ENCODE measurements around the gene DCAF6.
"Not testable (repeated sequence)": the region's sequence is repeated elsewhere in the genome, so short reads cannot be mapped to it uniquely, and the experiment has no call there.

DCAF6 gene, protein sequence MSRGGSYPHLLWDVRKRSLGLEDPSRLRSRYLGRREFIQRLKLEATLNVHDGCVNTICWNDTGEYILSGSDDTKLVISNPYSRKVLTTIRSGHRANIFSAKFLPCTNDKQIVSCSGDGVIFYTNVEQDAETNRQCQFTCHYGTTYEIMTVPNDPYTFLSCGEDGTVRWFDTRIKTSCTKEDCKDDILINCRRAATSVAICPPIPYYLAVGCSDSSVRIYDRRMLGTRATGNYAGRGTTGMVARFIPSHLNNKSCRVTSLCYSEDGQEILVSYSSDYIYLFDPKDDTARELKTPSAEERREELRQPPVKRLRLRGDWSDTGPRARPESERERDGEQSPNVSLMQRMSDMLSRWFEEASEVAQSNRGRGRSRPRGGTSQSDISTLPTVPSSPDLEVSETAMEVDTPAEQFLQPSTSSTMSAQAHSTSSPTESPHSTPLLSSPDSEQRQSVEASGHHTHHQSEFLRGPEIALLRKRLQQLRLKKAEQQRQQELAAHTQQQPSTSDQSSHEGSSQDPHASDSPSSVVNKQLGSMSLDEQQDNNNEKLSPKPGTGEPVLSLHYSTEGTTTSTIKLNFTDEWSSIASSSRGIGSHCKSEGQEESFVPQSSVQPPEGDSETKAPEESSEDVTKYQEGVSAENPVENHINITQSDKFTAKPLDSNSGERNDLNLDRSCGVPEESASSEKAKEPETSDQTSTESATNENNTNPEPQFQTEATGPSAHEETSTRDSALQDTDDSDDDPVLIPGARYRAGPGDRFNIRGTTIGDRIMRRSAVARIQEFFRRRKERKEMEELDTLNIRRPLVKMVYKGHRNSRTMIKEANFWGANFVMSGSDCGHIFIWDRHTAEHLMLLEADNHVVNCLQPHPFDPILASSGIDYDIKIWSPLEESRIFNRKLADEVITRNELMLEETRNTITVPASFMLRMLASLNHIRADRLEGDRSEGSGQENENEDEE

DNA sequence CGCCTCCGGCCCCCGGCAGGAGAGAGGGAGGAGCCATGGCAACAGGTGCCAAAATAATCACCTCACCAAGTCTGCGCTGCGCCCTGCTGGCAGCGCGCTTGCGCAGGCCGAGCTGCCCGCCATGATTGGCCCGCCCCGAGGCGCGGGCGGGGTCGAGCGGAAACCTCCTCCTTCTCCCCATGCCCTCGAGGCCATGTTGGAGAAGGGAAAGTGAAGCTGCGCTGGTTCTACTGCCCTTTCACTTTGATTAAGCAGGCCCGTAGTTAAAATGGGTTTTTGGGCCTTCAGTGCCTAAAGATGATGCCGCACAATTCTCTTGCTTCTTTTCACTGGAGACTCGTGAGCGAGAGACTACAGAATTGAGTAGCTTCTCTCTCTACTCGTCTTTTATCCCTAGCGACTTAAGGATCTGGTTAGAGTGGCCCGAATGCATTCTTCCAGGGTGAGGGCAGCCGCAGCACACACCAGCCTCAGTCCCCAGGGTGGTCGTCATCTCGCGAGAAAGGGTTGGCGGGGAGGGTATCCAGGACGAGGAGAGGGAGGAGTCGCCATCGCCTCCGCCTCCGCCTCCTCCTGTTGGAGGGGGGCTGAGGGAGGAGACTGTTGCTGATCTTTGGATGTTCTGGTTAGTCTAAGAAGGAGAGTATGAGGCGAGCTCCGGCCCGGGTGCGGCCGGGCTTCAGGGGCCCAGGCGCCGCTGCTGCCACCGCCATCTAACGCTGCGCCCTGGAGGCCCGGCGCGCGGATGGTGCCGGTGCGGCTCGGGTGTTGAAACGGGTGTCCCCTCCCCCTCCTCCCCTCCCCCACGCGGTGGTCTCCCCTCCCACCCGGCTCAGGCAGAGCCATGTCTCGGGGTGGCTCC is at the start of gene DCAF6:
Gene DCAF6 (plus strand): TSS at position 616 of the 862 bp plus-strand sequence. CDS start 229 bp downstream, at position 845.
- peak; percentile 95 for DNase-seq

DNA sequence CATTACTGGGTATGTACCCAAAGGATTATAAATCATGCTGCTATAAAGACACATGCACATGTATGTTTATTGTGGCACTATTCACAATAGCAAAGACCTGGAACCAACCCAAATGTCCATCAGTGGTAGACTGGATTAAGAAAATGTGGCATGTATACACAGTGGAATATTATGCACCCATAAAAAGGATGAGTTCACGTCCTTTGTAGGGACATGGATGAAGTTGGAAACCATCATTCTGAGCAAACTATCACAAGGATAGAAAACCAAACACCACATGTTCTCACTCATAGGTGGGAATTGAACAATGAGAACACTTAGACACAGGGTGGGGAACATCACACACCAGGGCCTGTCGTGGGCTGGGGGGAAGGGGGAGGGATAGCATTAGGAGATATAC is 49.3 kb upstream of the DCAF6 start:
- DNase-seq = not testable (repeated sequence)

GRCh38 chr1:167890400-167890799 is 46.1 kb upstream of the DCAF6 start:
- no peak for DNase-seq

GRCh38 chr1:167893798-167894197 is 42.7 kb upstream of the DCAF6 start:
- DNase-seq = no peak

DNA sequence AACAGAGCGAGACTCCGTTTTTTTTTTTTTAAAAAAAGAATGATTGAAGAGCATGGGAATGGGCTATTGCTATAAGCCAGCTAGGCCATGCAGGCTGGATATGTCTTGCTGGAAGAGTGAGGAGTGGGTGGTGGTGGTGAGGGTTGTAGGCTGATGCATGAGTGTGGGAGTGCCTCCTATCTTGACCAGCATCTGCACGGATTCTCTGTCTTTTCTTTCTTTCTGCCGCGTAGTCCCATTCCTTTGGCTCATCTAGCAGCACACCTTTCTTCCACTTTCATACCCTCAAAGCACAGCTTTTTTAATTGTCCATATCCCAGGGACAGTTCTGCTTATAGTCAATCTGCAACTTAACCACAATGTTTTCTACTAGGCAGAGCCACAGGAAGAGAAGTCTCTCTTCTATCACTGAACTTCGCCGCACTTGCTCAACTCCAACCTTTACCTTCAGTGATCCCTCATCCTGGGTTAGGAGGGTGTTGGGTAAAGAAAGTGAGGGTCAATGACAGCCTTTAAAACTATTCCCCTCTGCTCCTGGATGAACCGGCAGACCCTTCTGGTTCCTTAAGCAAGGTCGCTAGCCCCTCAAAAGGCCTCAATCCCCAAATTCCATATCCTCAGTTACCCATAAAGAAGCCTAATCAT is 37.8 kb upstream of the DCAF6 start:
- no peak for DNase-seq

DNA sequence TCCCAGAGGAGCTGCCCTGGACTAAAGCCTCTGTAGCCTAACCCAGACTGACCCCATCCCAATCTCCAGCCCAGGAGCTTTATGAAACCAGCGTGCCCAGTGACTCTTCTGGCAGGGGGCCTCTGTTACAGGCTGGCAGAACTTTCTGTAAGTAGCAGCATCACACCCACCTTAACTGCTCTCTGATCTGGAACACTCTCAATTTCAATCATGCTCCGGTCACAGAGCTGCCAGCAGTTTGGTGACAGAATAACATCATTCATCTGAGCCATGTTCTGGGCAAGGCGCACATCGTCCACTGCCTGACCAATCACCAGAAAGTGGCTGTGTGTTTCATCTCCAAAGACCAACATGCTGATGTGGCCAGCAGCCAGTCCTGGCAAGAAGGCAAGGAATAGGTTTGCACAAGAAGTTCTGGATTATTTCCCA is 37.2 kb upstream of the DCAF6 start:
- DNase-seq = no peak

- DNase-seq = no peak
These were observed 35.6 kb upstream of the DCAF6 start for GRCh38 chr1:167900907-167901306.

GRCh38 chr1:167904652-167905130 is 31.8 kb upstream of the DCAF6 start:
- peak; percentile 63 for DNase-seq

DNA sequence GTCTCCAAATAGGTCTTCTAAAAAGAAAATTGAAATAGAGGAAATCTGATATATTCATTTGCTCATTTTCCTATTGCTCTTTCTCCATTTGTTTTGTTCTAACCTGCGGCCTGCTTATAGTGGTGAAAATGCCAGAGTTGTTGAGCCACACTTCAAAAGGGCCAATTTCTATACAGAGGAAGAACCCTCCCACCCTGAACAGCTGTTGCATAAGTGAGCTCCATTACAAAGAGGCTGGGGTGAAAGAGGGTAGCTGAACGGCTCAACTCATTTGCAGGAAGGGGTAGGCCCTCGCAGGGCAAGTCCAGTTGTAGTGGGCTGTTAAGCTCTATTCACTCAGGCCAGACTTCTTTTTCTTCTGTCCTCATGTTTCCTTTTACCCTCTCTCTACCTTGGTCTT is 31.3 kb upstream of the DCAF6 start:
- no peak for DNase-seq

DNA sequence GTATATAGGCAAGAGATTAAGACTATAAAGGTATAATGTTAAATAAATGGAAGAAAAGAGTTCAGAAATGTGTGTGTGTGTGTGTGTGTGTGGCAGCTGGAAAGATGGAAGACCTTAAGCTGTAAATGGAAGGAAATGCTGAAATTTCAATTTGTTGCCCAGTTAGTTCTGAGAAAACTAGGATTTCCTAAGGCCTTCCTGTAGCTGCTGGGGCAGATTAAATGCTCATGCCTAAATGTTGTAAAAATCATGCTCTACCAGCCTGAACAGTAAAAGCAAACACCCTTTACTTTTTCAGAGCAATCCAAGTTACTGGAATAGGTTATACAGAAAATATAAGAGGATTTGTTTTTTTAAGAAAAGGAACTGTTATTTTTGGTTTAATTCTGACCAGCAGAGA is 30.8 kb upstream of the DCAF6 start:
- DNase-seq = no peak

- no peak for DNase-seq
These were observed 26.7 kb upstream of the DCAF6 start for GRCh38 chr1:167909691-167910180.

DNA sequence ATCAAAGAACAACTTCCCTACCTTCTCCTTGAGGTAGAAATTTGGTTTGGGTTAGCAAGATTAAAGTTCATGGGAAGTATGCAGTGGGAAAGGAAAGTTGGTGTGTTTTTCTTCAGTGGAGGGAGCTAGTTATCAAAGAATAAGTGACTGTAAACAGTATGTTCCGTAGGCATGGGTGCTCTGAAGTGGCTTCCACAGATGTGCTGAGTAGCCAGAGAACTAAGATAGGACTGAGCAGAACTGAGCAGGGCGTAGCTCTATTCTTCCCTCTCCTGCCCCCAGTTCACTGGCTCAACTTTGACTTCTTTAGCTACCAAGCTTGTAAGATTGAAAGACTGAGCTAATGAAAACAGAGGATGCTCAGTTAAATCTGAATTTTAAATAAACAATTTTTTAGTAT is 26.0 kb upstream of the DCAF6 start:
- no peak for DNase-seq

GRCh38 chr1:167911413-167911812 is 25.1 kb upstream of the DCAF6 start:
- DNase-seq = no peak

GRCh38 chr1:167912294-167912693 is 24.2 kb upstream of the DCAF6 start:
- DNase-seq = no peak

- no peak for DNase-seq
These were observed 22.5 kb upstream of the DCAF6 start, which contains the start of gene ADCY10 for GRCh38 chr1:167913895-167914496. Gene ADCY10 (minus strand): TSS chr1:167914134. CDS start chr1:167905140, 8,994 bp downstream.

- DNase-seq = no peak
These were observed 20.9 kb upstream of the DCAF6 start for GRCh38 chr1:167915569-167915968.

DNA sequence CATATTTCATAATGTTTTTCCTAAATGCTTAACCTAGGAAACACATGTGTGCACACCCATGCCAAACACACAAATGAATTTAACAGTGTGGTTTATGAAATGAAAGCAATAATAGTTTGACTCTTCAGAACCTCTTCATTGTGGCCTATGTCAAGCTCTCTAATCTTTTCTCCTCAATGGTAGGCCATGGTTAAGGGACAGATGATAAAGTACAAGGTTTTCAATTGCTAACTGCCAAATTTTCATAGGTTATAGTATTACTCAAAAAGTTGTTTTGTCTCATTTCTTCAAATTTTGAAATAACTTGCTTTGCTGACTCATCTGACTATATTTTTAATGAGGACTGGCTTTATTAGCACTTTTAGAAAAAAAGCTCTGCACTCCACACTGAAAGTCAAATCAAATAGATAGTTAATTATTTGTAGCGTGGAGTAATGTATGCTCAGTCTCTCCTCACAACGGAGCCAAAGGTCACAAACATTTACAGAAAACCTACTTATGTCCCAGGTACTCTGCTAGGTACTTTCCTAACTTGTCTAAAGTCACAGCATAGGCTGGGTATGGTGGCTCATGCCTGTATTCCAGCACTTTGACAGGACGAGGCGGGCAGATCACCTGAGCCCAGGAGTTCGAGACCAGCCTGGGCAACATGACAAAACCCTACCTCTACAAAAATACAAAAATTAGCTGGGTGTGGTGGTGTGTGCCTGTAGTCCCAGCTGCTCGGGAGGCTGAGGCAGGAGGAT is 19.5 kb upstream of the DCAF6 start:
- DNase-seq = no peak

- DNase-seq = no peak
These were observed 14.5 kb upstream of the DCAF6 start for GRCh38 chr1:167922023-167922422.

- no peak for DNase-seq
These were observed 13.8 kb upstream of the DCAF6 start for GRCh38 chr1:167922611-167923074.

DNA sequence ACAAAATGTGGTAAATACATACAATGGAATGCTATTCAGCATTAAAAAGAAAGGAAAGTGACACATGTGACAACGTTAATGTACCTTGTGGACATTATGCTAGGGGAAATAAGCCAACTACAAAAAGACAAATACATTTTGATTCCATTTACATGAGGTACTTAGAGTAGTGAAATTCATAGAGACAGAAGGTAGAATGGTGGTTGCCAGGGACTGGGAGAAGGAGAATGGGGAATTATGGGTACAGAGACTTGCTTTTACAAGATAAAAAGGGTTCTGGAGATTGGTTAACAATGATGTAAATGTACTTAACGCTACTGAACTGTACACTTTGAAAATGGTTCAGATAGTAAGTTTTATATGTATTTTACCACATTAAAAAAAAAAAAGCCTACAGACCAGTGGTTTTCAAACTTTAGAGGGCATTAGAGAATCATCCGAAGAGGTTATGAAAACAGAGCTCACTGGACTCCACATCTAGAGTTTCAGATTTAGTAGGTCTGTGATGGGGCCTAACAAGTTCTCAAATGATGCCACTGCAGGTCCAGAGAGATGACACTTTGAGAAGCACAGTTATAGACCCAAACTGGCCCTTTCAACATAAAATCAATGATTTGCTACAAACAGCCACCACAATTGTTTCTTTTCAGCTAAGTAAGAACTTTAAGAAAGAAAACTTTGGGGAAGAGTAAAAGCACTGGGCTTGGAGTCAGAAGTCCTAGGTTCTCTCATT is 13.0 kb upstream of the DCAF6 start:
- no peak for DNase-seq

Measured in DMS79 treated with DMSO at 0.1 percent for 48 hours (cell line).